ENCODE measurements around the gene HMOX2. TPM values are rescaled to one million over a fixed set of nuclear protein-coding genes. Genes with fewer than 3 reads are reported as not detected.

The HMOX2 gene
- total RNA-seq, 1 donor = 31.0 TPM

- DNase-seq (ENCODE audit: low read depth in 2 of 3, low spot score in 2 of 3) = no peak
These were observed 23.0 kb downstream of the HMOX2 start for GRCh38 chr16:4499196-4499555.

GRCh38 chr16:4500272-4500671 lies 24.1 kb downstream of the HMOX2 start:
- no peak for DNase-seq (ENCODE audit: low read depth in 2 of 3, low spot score in 2 of 3)

- no peak for DNase-seq (ENCODE audit: low read depth in 2 of 3, low spot score in 2 of 3)
These were observed 24.9 kb downstream of the HMOX2 start for GRCh38 chr16:4501071-4501478.

- DNase-seq (ENCODE audit: low read depth in 2 of 3, low spot score in 2 of 3) = peak; percentile 54 to 94 (median 84)
These were observed 29.4 kb downstream of the HMOX2 start for GRCh38 chr16:4505356-4506147.

- DNase-seq (ENCODE audit: low read depth in 2 of 3, low spot score in 2 of 3) = peak; percentile 46 to 87 (median 72)
These were observed 30.3 kb downstream of the HMOX2 start for GRCh38 chr16:4506450-4506849.

- DNase-seq (ENCODE audit: low read depth in 2 of 3, low spot score in 2 of 3) = no peak
These were observed 31.6 kb downstream of the HMOX2 start for GRCh38 chr16:4507588-4508345.

GRCh38 chr16:4508806-4509205 lies 32.6 kb downstream of the HMOX2 start:
- DNase-seq (ENCODE audit: low read depth in 2 of 3, low spot score in 2 of 3) = no peak

GRCh38 chr16:4509420-4509819 lies 33.2 kb downstream of the HMOX2 start:
- no peak for DNase-seq (ENCODE audit: low read depth in 2 of 3, low spot score in 2 of 3)

GRCh38 chr16:4510131-4510530 lies 33.9 kb downstream of the HMOX2 start:
- DNase-seq (ENCODE audit: low read depth in 2 of 3, low spot score in 2 of 3) = no peak

- DNase-seq (ENCODE audit: low read depth in 2 of 3, low spot score in 2 of 3) = no peak
These were observed 34.7 kb downstream of the HMOX2 start for GRCh38 chr16:4510747-4511426.

- peak in 2 of 3 donors; percentile 59 to 61 for DNase-seq (ENCODE audit: low read depth in 2 of 3, low spot score in 2 of 3)
These were observed 35.4 kb downstream of the HMOX2 start for GRCh38 chr16:4511441-4512082.

- no peak for DNase-seq (ENCODE audit: low read depth in 2 of 3, low spot score in 2 of 3)
These were observed 36.3 kb downstream of the HMOX2 start for GRCh38 chr16:4512473-4512872.

GRCh38 chr16:4513086-4513860 lies 37.1 kb downstream of the HMOX2 start:
- no peak for DNase-seq (ENCODE audit: low read depth in 2 of 3, low spot score in 2 of 3)

- DNase-seq (ENCODE audit: low read depth in 2 of 3, low spot score in 2 of 3) = no peak
These were observed 37.7 kb downstream of the HMOX2 start for GRCh38 chr16:4513881-4514280.

GRCh38 chr16:4514606-4515005 lies 38.4 kb downstream of the HMOX2 start:
- DNase-seq (ENCODE audit: low read depth in 2 of 3, low spot score in 2 of 3) = no peak

- DNase-seq (ENCODE audit: low read depth in 2 of 3, low spot score in 2 of 3) = peak in 1 of 3 donors; percentile 68
These were observed 39.5 kb downstream of the HMOX2 start for GRCh38 chr16:4515611-4516233.

- no peak for DNase-seq (ENCODE audit: low read depth in 2 of 3, low spot score in 2 of 3)
These were observed 41.8 kb downstream of the HMOX2 start for GRCh38 chr16:4517812-4518680.

GRCh38 chr16:4519274-4520058 lies 43.3 kb downstream of the HMOX2 start:
- DNase-seq (ENCODE audit: low read depth in 2 of 3, low spot score in 2 of 3) = peak in 1 of 3 donors; percentile 36

All from hematopoietic multipotent progenitor cell (in vitro differentiated cells).